CD4-positive, alpha-beta T cell treated with Interferon gamma for 1 hour (primary cell): ENCODE measurements around the gene SNCAIP.

ENCODE experiments used
- DNase-seq: peaks from one replicate; pipeline ENCODE4 v3.0.0-alpha.2; 2020

The SNCAIP gene

GRCh38 chr5:122430319-122430586, 118.2 kb downstream of the SNCAIP start:
- no peak for DNase-seq

GRCh38 chr5:122431298-122431697, 119.3 kb downstream of the SNCAIP start:
- no peak for DNase-seq

GRCh38 chr5:122434205-122434970, 122.4 kb downstream of the SNCAIP start:
- no peak for DNase-seq

GRCh38 chr5:122435234-122435633, 123.2 kb downstream of the SNCAIP start:
- no peak for DNase-seq

- DNase-seq, result no peak
These were observed 123.7 kb downstream of the SNCAIP start for GRCh38 chr5:122435761-122436160.

GRCh38 chr5:122436615-122437014, 124.6 kb downstream of the SNCAIP start:
- no peak for DNase-seq

GRCh38 chr5:122439645-122440044, 127.6 kb downstream of the SNCAIP start:
- DNase-seq, result no peak

- no peak for DNase-seq
These were observed 130.9 kb downstream of the SNCAIP start for GRCh38 chr5:122442938-122443337.

- DNase-seq, result no peak
These were observed 132.4 kb downstream of the SNCAIP start for GRCh38 chr5:122444411-122444810.

- DNase-seq, result no peak
These were observed 133.0 kb downstream of the SNCAIP start for GRCh38 chr5:122445070-122445469.

GRCh38 chr5:122447072-122447471, 135.0 kb downstream of the SNCAIP start:
- no peak for DNase-seq

- DNase-seq, result no peak
These were observed 135.8 kb downstream of the SNCAIP start for GRCh38 chr5:122447879-122448278.

- no peak for DNase-seq
These were observed 142.5 kb downstream of the SNCAIP start for GRCh38 chr5:122454541-122454940.

GRCh38 chr5:122455939-122456338, 143.9 kb downstream of the SNCAIP start:
- no peak for DNase-seq

GRCh38 chr5:122457178-122457826, 145.3 kb downstream of the SNCAIP start:
- DNase-seq, result no peak

GRCh38 chr5:122458278-122458872, 146.3 kb downstream of the SNCAIP start:
- no peak for DNase-seq

- no peak for DNase-seq
These were observed 150.4 kb downstream of the SNCAIP start for GRCh38 chr5:122462486-122462885.

- DNase-seq, result no peak
These were observed 151.2 kb downstream of the SNCAIP start for GRCh38 chr5:122463221-122463620.

- no peak for DNase-seq
These were observed 152.2 kb downstream of the SNCAIP start for GRCh38 chr5:122464191-122464590.

- no peak for DNase-seq
These were observed 153.1 kb downstream of the SNCAIP start for GRCh38 chr5:122465031-122465577.

- no peak for DNase-seq
These were observed 154.0 kb downstream of the SNCAIP start for GRCh38 chr5:122465994-122466393.

GRCh38 chr5:122468351-122469116, 156.5 kb downstream of the SNCAIP start:
- no peak for DNase-seq

GRCh38 chr5:122469384-122469919, 157.4 kb downstream of the SNCAIP start:
- no peak for DNase-seq
